Fibroblast of skin of abdomen (primary cell): Measurements from ENCODE around the gene NDST4.
A peak's percentile ranks its signal among the peaks of the same experiment; 100 is the strongest.

ENCODE experiments used
- DNase-seq: peaks from one replicate; pipeline ENCODE4 v3.0.0-alpha.2; 2013

The NDST4 gene

DNA sequence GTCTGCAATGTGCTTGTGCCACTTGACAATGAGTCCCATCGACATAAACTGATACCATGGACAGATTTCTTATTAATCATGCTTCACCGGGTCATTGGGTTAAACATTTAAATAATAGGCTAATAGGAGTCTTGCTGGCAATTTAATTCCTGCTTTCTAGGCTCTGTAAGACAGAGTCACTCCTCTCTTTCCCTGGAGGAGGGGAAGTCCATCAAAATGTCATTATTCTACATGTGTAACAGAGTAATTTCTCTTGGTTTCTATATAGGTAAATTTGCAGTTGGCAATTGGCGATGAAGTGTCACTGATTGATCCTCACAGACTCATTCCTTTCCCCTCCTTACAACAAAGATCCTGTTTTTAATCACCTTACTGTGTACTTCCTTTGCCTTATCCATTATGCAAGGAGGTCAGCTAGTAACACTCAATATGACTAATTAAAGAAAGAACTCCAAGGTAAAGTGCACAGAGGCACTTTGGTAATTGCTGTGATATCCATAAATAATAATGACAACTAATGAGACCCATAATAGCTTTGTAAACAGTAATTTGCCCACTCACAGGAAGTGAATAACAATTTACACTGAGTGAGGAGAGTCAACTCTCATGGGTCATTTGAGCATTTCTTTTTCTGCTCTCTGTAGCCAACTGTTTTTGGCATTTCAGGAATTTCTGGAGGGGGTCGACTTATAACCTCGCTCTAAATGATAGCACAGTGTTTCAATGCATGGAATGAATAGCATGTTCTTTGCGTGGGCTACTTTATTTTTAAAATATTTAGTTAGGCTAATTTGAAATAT is 330.8 kb downstream of the NDST4 start:
- peak; percentile 28 for DNase-seq

DNA sequence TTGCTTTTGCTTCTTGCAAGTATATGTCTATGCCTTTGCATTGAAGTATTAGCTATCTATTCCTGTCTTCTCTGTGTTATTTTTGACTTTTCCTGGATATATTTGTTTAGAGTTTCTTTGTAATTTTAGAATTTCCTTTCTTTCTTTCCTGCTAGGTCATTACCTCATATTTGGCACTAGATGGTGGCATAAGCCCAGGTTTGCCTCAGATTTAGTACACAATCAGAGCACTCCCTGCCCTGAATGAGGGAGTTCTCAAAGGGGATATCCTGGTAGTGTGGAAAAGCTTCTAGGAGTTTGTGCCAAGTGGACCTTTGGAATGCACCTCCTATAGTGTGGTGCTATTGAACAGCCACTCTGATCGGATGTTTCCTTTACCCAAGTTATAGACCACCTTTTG is 333.2 kb downstream of the NDST4 start:
- DNase-seq = peak; percentile 43
